Type B pancreatic cell (in vitro differentiated cells): ENCODE results near the gene INPP4A. TPM values are rescaled to one million over a fixed set of nuclear protein-coding genes. Genes with fewer than 3 reads are reported as not detected.

Experiments used
- DNase-seq: peaks from one replicate; pipeline ENCODE4 v3.0.0; 2021; ENCODE audit warnings: mixed read lengths; ENCODE audit not compliant: unreplicated experiment; ENCODE audit errors: extremely low spot score
- H3K27ac Mint-ChIP-seq: 2 replicates; pipeline ENCODE4 v1.8.0; 2021; ENCODE audit warnings: mild to moderate bottlenecking, mixed read lengths
- H3K27me3 Mint-ChIP-seq: 2 replicates; pipeline ENCODE4 v1.8.0; 2021; ENCODE audit warnings: mixed read lengths
- H3K36me3 Mint-ChIP-seq: 2 replicates; pipeline ENCODE4 v1.8.0; 2021; ENCODE audit warnings: mixed read lengths
- H3K4me1 Mint-ChIP-seq: one replicate; pipeline ENCODE4 v1.8.0; 2021; ENCODE audit warnings: mixed read lengths; ENCODE audit not compliant: unreplicated experiment
- H3K4me3 Mint-ChIP-seq: 2 replicates; pipeline ENCODE4 v1.8.0; 2021; ENCODE audit warnings: mild to moderate bottlenecking, mixed read lengths
- H3K9me3 Mint-ChIP-seq: 2 replicates; pipeline ENCODE4 v1.8.0; 2021; ENCODE audit warnings: mixed read lengths
- total RNA-seq: library from RNA; stranded (reverse); gene quantifications from 2 replicates; pipeline ENCODE4 v1.2.1, GENCODE V29; 2021; ENCODE audit warnings: low replicate concordance
- TF ChIP-seq, protein P1 (sequence below): fragments of 200-600 bp; sonication (generic); conservative IDR thresholded peaks from 2 replicates; pipeline ENCODE4 v1.5.0; 2021; ENCODE audit warnings: antibody characterized with exemption, mild to moderate bottlenecking

INPP4A gene
- total RNA-seq, 1 donor from 2014 or later, result 37.6 TPM

DNA sequence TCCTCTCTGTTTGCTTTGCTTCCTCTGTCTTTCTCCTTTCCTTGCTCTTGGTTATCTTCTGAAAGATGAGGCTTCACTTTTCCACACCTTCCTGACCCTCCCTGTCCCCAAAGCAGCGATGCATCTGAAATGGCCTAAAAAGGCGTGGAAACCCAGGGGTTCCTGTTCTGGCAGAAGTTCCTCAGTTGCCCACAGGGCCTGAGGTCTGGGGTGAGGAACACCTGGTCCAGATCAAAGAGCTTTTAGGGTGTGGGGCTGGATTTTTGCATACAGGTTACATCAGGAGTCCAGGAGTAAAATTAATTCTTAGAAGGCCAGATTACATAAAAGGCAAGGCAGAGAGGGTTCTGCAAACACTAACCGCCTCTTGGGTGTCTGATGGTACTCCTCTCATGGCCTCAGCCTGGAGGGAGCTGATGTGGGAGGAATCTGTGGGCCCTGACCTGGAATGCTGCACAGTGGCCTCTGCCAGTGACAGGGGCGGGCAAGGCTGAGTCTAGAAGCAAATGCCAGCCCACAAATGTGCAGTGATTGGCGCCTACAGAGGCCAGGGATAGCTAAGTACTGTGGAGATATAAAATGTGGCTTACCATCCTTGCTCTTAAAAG, 41.8 kb downstream of the INPP4A start:
- DNase-seq, result no peak
- Mint-ChIP-seq H3K36me3 (peaks cover 2% of the 10 kb centered on the region), H3K27ac (no peak overlapping the region), H3K4me1 (peaks cover 36% of the 10 kb centered on the region), H3K27me3 (no peaks in the 10 kb centered on the region), H3K9me3 (peaks cover 5% of the 10 kb centered on the region), H3K4me3 (no peak overlapping the region)
- TF ChIP-seq, protein P1, sequence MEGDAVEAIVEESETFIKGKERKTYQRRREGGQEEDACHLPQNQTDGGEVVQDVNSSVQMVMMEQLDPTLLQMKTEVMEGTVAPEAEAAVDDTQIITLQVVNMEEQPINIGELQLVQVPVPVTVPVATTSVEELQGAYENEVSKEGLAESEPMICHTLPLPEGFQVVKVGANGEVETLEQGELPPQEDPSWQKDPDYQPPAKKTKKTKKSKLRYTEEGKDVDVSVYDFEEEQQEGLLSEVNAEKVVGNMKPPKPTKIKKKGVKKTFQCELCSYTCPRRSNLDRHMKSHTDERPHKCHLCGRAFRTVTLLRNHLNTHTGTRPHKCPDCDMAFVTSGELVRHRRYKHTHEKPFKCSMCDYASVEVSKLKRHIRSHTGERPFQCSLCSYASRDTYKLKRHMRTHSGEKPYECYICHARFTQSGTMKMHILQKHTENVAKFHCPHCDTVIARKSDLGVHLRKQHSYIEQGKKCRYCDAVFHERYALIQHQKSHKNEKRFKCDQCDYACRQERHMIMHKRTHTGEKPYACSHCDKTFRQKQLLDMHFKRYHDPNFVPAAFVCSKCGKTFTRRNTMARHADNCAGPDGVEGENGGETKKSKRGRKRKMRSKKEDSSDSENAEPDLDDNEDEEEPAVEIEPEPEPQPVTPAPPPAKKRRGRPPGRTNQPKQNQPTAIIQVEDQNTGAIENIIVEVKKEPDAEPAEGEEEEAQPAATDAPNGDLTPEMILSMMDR, result no peak

DNA sequence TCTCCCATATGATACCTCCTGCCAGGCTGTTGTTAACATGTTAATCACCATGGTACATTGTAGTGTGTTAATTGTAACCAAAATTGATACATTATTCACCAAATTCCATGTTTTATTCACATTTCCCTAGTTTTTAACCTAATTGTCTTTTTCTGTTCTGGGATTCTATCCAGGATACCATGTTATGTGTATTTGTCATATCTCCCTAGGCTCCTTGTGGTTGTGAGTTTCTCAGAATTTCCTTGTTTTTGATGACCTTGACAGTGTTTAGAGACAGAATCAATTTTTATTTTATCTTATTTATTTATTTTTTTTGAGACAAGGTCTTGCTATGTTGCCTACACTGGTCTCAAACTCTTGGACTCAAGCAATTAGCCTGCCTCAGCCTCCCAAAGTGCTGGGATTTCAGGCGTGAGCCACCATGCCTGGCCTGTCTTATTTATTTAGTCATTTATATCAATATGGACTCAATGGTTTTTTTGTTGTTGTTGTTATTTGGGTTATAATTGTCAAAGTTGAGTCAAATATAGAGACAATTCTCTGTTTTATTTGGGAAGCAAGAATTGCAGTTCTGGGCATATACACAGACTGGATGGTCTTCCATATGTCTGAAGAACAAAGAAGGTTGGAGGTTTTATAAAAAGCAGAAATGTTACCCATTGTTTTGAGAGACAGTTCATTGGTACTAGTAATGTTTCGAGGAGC, 42.6 kb downstream of the INPP4A start:
- no peak overlapping the region for H3K4me3 Mint-ChIP-seq
- no peaks in the 10 kb centered on the region for H3K27me3 Mint-ChIP-seq
- H3K4me1 Mint-ChIP-seq, result peaks cover 36% of the 10 kb centered on the region
- TF ChIP-seq, protein P1, result no peak
- no peak for DNase-seq
- H3K36me3 Mint-ChIP-seq, result peaks cover 4% of the 10 kb centered on the region
- H3K27ac Mint-ChIP-seq, result no peak overlapping the region
- peaks cover 5% of the 10 kb centered on the region for H3K9me3 Mint-ChIP-seq

DNA sequence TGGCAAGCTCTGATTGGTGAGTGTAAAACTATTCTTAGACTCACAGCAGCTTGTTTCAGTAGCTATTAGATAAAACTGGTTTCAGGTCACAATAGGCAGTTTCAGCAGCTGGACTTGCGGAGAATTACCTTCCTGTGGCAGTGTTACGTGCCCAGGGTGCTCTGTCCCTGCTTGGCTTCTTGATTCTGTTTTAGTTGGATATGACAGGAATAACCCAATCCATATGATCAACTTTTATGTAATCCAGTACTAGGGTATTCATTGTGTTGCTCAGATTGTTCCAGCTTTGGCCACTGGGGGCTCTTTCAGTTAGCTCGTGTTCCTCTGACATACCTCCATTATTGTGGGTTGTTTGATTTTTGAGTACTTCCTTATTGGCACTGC, 43.1 kb downstream of the INPP4A start:
- no peak overlapping the region for H3K27ac Mint-ChIP-seq
- H3K4me3 Mint-ChIP-seq, result no peak overlapping the region
- H3K27me3 Mint-ChIP-seq, result no peaks in the 10 kb centered on the region
- H3K4me1 Mint-ChIP-seq, result peaks cover 36% of the 10 kb centered on the region
- TF ChIP-seq, protein P1, result peak; percentile 73
- peaks cover 5% of the 10 kb centered on the region for H3K9me3 Mint-ChIP-seq
- peaks cover 4% of the 10 kb centered on the region for H3K36me3 Mint-ChIP-seq
- no peak for DNase-seq

DNA sequence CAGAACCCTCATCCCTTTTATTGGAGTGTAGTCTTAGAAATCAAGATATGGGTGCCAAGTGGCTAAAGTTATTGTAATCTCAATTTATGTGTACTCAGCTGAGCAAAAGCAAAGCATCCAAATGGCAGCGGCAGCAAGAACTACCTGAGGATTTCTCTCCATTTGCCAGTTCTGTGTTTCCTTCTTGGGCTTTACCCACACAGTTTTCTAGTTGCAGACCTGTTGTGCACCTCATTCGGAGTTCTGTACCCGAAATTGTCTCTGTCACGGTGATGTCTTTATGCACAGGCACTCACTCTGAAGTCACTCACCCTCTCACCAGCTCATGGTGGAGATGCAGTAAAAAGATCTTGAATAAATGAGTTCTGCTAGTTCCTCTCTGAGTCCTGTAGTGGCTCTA, 43.6 kb downstream of the INPP4A start:
- H3K4me1 Mint-ChIP-seq, result peaks cover 32% of the 10 kb centered on the region
- no peak overlapping the region for H3K4me3 Mint-ChIP-seq
- H3K27me3 Mint-ChIP-seq, result no peaks in the 10 kb centered on the region
- no peak overlapping the region for H3K27ac Mint-ChIP-seq
- H3K9me3 Mint-ChIP-seq, result peaks cover 5% of the 10 kb centered on the region
- H3K36me3 Mint-ChIP-seq, result peaks cover 4% of the 10 kb centered on the region
- no peak for DNase-seq
- TF ChIP-seq, protein P1, result peak; percentile 3

DNA sequence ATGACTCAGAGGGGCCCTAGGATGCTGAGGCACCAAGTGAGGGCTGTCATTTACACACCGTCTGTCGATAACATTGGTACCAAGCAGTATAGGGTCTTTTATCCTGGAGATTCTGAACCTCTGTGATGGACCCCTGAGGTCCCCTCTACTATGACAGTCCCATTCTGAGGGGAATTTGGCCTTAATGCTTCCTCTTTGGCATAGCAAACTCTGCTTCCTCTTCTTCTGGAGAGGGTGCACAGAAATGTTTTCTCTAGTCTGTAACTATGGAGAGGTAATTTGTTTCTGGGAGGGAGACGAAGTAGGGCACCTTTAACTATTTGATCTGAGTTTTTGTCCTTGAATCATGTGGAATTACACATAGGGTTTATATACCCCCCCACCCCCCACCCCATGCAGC, 44.8 kb downstream of the INPP4A start:
- no peak for DNase-seq
- Mint-ChIP-seq H3K27ac (no peak overlapping the region), H3K4me1 (peaks cover 21% of the 10 kb centered on the region), H3K9me3 (peaks cover 7% of the 10 kb centered on the region), H3K36me3 (peaks cover 4% of the 10 kb centered on the region), H3K27me3 (no peaks in the 10 kb centered on the region), H3K4me3 (no peak overlapping the region)
- TF ChIP-seq, protein P1, result no peak
